Stromal cell of bone marrow (primary cell): ENCODE results near the gene TOM1L2.
"Not testable (repeated sequence)": the region's sequence is repeated elsewhere in the genome, so short reads cannot be mapped to it uniquely, and the experiment has no call there.

ENCODE experiments used
- DNase-seq: peaks from one replicate; pipeline ENCODE4 v3.0.0-alpha.2; 2012; ENCODE audit warnings: low read depth

The TOM1L2 gene

DNA sequence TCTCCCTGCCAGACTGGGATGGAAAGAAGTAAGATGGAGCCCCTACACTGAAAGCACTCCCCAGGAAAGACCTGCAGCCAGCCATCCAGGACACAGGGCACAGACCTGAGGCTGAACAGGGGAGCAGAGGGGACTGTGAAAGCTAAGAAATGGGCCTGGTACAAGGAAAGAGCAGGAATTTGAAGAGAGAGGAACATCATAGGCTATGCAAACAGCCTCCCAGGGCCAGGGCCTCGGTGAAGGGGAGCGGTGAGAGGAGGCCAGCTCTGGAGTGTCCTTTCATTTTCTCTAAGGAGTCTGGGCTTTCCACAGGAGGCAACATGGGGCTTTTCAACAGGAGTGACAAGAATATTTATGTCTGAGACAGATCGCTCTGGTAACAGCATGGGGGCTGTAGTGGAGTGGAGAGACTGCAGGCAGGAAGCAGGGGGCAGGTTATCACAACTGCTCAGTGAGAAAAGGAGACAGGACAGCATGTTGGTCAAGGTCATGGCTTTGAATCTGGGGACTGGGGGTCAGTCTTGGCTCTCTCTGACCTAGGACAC is 50.1 kb downstream of the TOM1L2 start:
- DNase-seq = no peak

DNA sequence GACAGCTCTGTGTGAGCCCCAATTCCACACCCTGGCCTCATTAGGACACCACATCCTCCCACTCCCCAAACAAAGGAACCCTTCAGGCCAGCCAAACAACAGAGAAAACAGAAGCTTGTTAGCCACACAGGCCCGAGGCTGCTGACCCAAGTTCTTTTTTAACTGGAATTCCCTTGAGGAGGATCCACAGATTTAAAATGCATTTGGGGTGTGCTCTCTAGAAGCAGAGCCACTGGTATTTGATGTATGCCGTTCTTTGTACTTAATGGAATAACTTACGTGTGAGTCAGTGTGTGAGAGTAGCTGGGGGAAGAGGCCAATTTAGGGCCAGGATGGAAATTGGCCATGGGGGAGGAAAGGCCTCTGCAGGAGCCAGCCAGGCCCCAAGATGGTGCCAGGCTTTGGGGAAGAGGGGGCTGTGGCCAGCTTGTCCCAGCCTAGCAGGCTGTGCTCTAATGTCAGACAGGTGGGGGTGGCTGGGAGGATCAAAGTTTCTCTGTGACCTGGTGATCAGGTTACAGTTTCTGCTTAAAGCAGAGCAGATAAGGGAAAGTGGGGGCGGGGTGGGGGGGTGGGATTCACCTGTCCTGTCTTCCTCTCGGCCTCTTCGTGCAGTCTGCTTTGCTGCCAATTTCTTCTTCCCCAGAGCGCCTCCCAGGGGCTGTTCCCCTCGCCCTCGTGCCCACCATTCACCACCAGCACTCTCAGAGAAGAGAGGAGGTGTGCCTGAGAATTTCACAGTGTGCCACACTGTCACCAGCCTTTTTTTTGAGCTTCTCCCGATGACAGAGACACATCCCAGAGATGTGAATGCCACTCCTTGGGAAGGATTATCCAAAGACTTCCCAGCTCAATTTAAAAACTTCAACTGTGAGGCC is 50.8 kb downstream of the TOM1L2 start:
- DNase-seq = peak; percentile 86

DNA sequence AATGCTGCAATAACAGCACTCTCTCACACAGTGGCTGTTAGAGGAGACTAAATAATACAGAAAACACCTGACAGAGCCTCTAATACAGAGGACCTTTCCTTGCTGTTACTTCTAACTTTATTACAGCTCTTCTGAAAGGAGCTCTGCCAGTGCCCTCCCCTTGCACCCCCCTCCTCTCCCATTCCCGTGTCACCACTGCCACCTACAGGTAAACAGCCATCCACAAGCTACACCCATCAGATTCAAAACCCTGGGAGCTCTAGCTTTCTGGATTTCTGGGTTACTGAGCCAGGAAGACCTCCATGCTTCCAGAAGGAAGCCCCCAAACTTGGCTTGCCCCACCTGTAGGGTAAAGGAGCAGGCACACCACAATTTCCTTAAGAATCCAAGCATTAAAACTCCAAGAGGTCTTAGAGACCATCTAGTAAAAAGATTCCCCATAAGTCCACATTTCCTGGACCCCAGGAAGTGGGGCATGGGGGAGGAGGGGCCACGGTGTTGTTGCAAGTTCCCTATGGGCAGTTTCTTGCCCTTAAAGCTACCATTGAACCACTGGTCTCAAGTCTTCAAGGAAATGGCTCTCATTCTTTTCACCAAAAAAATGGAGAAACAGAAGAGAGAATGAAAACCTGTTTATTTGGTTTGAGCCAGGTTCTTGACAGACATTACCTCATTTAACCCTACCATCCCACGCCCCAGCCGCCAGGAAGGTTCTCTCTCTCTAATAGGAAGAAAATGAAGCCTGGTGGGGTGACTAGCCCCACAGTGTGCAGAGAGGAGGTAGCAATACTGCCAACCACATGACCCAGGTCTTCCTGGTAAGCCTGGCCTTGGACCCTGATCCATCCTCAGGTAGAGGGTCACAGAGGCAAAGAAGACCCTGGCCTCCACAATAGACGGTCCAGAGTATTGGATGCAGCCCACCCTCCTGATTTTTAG is 52.8 kb downstream of the TOM1L2 start:
- peak; percentile 57 for DNase-seq

DNA sequence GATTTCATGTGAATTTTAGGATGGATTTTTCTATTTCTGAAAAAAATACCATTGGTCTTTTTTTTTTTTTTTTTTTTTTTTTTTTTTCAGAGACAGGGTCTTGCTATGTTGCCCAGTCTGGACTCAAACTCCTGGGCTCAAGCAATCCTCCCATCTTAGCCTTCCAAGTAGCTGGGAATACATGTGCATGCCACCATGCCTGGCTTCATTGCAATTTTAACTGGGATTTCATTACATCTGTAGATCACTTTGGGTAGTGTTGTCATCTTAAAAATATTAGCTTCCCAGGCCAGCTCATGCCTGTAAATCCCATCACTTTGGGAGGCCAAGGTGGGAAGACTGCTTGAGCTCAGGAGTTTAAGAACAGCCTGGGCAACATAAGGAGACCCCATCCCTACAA is 54.8 kb downstream of the TOM1L2 start:
- DNase-seq = no peak

DNA sequence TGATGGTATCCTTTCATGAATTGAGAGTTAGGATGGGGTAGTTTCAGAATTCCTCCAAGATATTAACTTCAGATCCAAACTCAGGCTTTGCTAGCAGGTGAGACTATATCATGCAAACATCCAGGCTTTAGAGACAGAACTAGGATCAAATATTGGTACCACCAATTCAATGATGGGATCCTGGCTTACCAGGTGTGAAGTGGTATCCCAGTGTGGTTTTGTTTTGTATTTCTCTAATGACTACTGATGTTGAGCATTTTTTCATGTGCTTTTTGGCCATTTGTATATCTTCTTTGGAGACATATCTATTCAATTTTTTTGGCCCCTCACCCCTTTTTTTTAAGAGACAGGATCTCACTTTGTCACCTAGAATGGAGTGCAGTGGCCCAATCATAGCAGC is 57.0 kb downstream of the TOM1L2 start:
- no peak for DNase-seq

DNA sequence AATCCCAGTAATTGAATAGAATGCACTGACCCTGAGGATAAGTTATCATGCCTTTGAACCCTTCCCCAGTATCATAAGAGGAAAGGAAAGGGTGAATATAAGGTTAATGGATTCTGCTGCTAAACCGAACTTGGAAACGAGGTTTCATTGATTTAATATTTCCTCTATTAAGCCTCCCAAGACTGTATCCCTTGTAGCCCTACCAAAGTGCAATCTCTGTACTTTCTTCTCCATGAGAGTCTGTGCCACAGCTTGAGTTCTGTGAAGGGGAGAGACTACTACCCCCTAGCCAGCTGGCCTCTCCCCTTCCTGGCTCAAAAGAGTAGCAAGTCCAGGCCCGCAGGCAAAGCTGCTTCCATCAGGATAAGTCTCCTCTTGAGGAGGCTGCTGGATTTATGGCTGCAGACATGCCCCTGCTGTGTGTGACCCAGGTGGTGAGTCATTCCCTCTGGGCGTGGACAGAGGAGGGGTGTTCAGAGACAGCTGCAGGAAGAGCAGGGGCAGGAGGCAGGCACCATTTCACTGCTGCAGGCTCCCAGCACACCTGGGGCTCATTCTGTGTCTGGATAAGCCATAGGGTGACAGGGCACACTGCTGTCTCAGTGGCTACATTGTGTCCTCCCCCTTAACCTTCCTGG is 58.4 kb downstream of the TOM1L2 start:
- peak; percentile 72 for DNase-seq

DNA sequence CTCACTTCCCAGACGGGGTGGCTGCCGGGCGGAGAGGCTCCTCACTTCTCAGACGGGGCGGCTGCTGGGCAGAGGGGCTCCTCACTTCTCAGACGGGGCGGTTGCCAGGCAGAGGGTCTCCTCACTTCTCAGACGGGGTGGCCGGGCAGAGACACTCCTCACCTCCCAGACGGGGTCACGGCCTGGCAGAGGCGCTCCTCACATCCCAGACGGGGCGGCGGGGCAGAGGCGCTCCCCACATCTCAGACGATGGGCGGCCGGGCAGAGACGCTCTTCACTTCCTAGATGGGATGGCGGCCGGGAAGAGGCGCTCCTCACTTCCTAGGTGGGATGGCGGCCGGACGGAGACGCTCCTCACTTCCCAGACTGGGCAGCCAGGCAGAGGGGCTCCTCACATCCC is 59.9 kb downstream of the TOM1L2 start:
- not testable (repeated sequence) for DNase-seq

DNA sequence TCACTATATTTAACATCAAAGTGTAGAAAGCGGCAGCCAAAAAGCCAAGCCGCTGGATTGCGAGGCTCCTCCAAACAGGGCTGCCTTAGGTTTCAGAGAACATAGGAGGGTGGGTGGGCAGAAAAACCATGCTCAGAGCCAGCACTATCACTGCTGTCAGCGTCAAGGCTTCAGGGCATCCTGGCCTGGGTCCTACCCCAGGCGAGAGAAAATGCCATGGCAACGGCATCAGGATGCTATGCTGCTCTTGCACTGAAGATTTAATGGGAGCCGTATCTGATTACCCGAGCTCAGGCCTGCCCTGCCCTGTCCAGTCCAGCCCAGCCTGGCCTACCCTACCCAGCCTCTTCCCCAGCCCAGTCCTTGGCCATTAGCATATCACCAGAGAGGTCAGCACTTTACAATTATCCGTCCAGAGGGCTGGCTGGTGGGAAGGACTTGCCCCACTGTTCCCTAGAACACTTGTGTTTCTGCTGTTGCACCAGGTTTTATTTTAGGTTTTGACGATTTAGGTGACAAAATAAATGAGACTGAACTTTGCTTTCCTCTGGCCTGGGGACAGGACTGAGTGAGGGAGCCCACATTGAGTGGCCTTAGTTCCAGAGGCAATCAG is 61.1 kb downstream of the TOM1L2 start:
- DNase-seq = no peak

DNA sequence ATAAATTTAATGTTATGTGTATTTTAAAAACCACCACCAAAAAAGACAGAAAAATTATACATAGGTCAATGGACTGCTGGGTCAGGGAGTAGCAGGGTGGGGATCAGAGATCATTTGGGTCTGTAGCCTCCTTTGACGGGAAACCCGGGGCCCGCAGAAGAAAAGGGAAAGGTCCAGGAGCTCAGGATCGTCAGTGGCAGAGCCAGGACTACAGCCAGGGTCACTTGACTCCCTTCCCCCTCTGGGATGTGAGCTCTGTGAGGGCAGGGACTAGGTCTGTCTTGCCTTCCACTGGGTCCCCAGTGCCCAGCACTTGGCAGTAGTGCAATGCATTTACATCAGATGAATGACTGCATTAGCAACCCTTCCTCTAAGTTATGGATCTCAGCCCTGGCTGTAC is 62.1 kb downstream of the TOM1L2 start:
- DNase-seq = no peak

DNA sequence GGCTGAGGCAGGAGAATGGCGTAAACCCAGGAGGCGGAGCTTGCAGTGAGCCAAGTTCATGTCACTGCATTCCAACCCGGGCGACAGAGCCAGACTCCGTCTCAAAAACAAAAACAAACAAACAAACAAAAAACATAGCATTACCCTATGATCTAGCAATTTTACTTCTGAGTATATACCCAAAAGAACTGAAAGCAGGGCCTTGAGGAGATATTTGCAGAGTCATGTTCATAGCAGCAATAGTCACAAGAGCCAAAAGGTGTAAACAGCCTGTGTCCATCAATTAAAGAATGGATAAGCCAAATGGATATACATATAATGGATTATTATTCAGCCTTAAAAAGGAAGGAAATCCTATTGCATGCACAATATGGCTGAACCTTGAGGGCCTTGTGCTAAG is 63.1 kb downstream of the TOM1L2 start:
- no peak for DNase-seq

DNA sequence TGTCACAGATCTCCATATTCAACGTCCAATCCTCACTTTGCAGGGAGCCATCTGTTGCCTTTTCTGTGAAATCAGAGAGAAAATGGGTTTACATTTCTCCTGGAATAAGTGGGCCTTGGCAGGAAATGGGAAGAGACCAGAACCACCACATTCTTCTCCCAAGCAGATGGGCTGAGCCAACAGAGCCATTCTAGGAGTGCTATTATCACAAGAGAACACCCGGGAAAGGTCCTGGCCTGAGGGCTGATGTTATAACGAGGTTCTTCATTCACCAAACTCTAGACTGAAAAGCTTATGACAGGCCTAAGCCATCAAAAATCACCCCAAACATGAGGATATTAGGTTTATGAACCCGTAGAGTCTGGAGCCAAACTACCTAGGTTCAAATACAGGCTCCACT is 64.7 kb downstream of the TOM1L2 start:
- DNase-seq = no peak

DNA sequence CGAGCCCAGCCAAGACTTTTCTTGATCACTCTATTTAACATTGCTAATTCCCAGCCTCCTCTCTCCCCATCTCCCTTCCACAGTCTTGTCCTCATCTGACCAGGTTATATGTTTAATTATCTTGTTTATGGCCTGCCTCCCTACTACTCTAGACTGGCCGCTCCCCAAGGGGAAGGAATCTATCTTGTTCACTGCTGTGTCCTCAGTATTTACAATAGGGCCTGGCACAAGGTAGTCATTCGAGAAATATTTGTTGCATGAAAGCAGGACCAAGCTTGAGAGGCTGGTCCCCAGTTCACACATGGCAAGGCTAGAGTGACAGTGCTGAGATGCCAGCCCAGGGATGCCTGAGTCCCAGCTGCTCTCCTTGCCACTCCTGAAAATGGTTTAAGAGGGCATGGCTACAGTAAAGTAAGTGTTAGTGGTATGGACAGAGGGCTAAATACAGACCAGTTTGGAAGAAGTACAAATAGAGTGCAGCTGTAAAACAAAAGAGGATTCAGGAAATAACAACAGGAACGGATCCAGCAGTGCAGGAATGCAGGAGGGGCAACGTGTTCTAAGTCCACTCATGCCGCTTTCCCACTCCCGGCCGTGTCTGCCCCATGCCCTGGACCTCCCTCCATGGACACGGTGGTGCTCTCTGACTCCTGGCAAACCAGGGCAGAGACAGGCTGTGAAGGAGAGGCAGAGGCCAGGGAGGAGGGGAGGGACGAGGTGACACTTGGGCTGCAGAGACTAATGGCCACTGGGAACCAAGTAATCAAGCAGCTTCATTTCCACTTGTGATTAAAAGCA is 65.6 kb downstream of the TOM1L2 start:
- no peak for DNase-seq

DNA sequence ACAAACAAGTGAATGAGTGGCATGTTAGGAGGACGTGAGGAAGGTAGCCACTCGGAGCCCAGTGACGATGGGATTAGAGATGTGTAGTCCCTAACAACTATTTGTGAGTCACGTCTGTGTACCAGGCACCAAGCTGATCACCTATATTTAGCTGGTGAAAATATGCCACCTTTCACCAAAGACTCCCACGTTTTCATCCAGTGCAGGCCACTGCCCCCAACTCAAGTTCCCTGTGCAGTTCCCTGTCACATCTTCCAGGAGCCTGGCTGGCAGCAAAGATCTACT is 67.2 kb downstream of the TOM1L2 start:
- DNase-seq = no peak

DNA sequence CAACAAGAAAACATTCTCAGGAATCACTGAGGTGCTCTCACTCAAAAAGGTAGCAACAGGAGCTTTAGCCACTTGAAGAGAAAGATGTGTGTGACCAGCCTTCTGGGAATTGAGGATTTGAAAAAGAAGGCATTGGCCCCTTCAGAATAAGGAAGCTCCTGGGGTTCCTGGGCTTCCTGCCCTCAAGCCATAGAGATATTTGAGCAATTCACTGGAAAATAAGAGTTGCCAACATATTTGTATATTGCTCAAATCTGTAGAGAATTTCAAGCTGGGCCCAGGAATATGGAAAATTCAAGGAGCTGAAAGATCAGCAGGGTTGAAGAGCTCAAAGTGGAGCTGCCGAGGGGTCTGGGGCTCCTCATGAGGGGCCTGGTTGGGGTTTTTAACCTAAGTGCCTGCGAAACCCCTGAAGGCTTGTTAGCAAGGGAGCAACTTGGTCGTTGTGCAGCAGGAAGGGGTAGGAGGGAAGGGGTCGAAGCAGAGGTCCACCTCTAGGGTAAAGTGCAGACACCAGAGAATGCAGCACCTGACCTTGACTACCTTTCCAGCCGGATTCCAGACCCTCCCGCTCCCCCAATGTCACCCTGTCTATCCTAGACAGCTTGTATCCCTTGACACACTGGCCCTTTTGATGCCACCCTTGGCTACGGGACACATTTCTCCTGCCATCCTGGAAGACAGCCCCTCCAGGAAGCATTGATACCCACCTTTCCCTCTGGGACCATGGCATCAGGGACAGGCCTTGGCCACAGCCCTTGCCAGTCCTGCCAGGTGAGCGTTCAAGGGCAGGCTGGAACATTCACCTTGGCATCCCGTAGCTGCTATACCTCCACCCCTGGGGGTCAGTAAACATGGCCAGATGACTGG is 67.8 kb downstream of the TOM1L2 start:
- DNase-seq = no peak

DNA sequence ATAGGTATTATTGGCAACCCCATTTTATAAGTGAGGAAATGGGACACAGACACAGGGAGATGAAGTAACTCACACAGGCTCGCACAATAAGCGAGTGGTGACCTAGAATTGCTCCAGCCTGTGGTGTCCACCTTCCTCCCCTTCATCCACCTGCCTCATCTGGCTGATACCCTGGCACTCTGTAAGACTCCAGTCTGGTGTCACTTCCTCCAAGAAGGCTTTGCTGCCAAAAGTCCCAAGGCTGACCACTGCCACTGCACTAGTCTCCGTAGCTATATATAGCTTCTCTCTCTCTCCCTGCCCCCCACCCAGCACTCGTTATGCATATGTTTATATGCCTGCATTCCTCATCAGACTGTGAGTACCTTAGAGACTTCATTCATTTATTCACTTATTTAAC is 69.3 kb downstream of the TOM1L2 start:
- DNase-seq = no peak

DNA sequence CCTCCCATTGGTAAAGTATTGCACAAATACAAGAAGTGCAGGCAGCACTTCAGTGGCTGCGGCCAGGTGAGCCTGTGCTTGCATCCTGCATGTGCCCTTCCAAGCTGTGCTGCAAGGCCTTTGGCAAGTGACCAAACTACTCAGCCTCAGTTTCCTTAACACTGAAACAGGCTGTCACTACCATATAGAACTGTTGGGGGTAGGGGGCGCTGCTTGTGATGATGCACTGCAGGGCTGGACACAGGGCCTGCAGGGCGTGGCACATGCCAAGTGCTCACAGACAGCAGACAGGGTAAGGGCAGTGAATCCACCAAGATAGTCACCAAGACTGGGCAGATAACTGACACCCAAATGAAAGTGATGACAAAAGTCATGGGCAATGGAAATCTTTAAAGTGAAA is 69.8 kb downstream of the TOM1L2 start:
- no peak for DNase-seq

DNA sequence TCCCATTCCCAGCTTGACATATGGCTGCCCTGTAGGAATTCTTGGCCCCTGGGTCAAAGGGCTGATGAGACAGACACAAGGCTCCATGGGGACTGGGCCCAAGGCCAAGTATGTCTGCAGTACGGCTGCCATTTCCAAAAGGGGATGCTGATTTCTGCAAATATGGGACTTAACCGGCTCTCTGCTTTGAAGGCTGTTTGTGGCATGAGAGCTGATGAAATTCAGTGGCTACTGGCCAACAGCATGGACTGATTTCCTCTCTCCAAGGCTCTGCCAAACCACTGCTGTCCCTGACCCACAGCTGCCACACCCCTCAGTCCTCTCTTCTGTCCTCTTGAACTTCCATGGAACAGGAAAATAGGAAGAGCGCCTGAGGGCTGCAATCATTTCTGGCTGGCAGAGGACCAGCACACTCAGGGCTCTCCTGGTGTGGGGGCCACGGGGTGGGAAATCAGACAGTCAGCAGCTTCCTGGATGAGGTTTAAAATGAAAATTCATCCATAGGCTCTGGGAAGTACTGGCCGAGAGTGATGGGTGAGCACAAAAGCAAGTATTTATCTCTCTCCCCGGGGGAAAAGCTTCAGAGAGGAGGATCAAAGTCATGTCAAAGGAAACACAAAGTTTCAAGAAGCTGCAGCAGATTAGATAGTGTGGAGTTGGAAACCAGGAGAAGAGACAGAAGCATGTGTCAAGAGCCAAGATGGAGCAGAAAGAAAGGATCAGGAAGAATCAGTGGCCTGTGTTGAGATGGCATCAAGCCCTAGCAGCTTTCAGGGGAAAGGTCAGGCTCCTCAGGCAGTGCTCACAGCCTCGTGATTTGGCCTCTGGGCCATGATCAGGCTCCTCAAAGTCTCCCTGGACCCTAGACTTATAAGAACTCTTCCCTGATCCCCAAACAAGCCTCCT is 71.3 kb downstream of the TOM1L2 start:
- peak; percentile 95 for DNase-seq

DNA sequence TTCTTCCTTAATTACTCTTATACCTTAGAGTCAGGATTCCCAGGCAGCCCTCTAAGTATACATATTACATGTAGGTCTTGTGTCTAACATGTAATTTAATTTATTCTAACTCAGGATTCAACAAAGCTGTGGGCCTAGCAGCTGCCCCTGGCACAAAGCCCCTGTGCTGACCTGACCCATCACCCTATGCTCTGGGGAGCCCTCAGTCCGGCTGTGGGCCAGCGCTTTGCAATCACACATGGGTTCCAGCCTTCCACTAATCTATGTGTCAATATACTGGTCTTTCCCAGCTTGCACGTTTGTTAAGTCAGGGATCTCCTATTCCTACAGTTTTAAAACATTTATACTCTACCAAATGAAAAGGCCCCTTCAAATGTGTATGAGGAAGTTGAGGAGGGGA is 72.7 kb downstream of the TOM1L2 start:
- no peak for DNase-seq

DNA sequence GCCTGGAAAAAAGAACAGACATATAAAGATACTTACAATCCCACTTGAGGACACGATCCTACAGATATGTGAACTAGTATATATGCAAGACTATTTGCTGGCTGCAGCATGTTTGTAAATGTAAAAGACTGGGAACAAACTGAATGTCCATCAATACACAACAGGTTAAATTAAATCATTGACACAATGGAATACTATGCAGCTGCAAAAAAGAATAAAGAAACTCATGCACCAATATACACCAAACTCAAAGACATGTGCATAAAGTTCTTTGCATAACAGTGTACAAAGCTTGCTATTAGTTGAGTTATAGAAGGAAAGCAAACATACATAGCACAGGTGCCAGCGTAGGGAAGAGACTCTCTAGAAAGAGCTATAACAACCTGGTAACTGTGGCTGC is 73.5 kb downstream of the TOM1L2 start:
- no peak for DNase-seq
